Uterus (tissue), 2 donors: ENCODE measurements around the gene CLDN1.

Source experiments
- CTCF ChIP-seq, 4 experiments: fragments of 200-600 bp in 2 of 4; fragments of 450-650 bp in 2 of 4; sonication (generic) in 2 of 4; IDR thresholded peaks; one replicate each; pipeline ENCODE4 v1.5.1; 2016 to 2019; ENCODE audit warnings: antibody characterized with exemption in 4 of 4, mild to moderate bottlenecking in 2 of 4, moderate library complexity in 1 of 4
- POLR2A ChIP-seq, 2 donors: fragments of 450-650 bp; IDR thresholded peaks; one replicate each; pipeline ENCODE4 v1.6.1; 2016; ENCODE audit warnings: antibody characterized with exemption in 2 of 2, mild to moderate bottlenecking in 1 of 2, moderate library complexity in 1 of 2

GRCh38 chr3:190330936-190331734, 8.9 kb upstream of the CLDN1 start:
- TF ChIP-seq CTCF (IDR thresholded peaks at IDR 0.05): no peak
- TF ChIP-seq POLR2A (IDR thresholded peaks at IDR 0.05): no peak
